Lower leg skin (tissue), 4 donors: Measurements from ENCODE around the gene UQCRC1. TPM values are rescaled to one million over a fixed set of nuclear protein-coding genes. Genes with fewer than 3 reads are reported as not detected.

ENCODE experiments used
- DNase-seq, 2 donors: peaks; one replicate each; pipeline ENCODE4 v3.0.0-alpha.2; 2019; ENCODE audit warnings: low spot score in 2 of 2
- H3K4me3 ChIP-seq: fragments of 200-600 bp; sonication (generic); 2 replicates; pipeline ENCODE4 v1.5.1; 2017; ENCODE audit warnings: mild to moderate bottlenecking, low read depth; ENCODE audit not compliant: poor library complexity, severe bottlenecking
- POLR2A ChIP-seq, 2 donors: fragments of 450-650 bp; IDR thresholded peaks; one replicate each; pipeline ENCODE4 v1.6.1; 2016 to 2017; ENCODE audit warnings: antibody characterized with exemption in 2 of 2, mild to moderate bottlenecking in 1 of 2, moderate library complexity in 1 of 2
- WGBS, 2 donors: methylation state at CpG; one replicate each; pipeline ENCODE4 v1.1.5; 2018; 5-methylcytosine and 5-hydroxymethylcytosine counted together
- intact Hi-C: fragments of 100-400 bp; cut with DNase I; formaldehyde crosslinking; loops from one replicate; pipeline ENCODE4 v1.15.0; 2023; ENCODE audit warnings: low total_unique reads
- total RNA-seq, 4 donors: library from RNA; depleted of rRNA; stranded (reverse); fragments of >200 nt; gene quantifications; one replicate each; pipeline ENCODE4 v1.1.0, GENCODE V29; 2016
- TF ChIP-seq, protein P1 (sequence below), 3 donors: fragments of 450-650 bp; IDR thresholded peaks; one replicate each; pipeline ENCODE4 v1.5.1; 2016; ENCODE audit warnings: antibody characterized with exemption in 3 of 3, mild to moderate bottlenecking in 3 of 3, moderate library complexity in 2 of 3

Gene UQCRC1
- total RNA-seq, 4 donors from 2014 or later = 240 to 373 (median 334) TPM

DNA sequence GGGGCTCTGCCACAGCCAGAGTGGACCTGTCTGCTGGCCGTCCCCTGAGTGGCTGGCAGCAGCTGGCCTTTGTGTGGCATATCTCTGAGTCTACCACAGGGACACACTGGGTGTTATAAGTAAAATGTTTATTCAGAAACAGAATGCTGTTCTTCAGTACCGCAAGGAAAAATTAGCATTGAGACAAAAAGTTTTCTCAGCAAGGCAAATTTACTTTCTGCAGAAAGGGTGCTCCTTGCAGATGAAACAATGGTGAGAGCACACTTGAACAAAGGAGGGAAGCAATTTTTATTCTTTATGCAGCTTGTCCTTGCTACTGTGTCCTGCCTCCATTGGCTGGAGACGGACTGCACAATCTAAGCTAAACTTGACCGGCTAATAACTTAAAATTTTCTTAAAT is 8.1 kb upstream of the UQCRC1 start:
- intact Hi-C loops = no loop called here
- DNase-seq = no peak
- 96 to 98% methylated on average over 4 of the region's 4 CpGs for WGBS, 2 donors
- no peak overlapping the region for H3K4me3 ChIP-seq
- TF ChIP-seq POLR2A (IDR thresholded peaks at IDR 0.05) = no peak
- TF ChIP-seq, protein P1, sequence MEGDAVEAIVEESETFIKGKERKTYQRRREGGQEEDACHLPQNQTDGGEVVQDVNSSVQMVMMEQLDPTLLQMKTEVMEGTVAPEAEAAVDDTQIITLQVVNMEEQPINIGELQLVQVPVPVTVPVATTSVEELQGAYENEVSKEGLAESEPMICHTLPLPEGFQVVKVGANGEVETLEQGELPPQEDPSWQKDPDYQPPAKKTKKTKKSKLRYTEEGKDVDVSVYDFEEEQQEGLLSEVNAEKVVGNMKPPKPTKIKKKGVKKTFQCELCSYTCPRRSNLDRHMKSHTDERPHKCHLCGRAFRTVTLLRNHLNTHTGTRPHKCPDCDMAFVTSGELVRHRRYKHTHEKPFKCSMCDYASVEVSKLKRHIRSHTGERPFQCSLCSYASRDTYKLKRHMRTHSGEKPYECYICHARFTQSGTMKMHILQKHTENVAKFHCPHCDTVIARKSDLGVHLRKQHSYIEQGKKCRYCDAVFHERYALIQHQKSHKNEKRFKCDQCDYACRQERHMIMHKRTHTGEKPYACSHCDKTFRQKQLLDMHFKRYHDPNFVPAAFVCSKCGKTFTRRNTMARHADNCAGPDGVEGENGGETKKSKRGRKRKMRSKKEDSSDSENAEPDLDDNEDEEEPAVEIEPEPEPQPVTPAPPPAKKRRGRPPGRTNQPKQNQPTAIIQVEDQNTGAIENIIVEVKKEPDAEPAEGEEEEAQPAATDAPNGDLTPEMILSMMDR (IDR thresholded peaks at IDR 0.05) = no peak

DNA sequence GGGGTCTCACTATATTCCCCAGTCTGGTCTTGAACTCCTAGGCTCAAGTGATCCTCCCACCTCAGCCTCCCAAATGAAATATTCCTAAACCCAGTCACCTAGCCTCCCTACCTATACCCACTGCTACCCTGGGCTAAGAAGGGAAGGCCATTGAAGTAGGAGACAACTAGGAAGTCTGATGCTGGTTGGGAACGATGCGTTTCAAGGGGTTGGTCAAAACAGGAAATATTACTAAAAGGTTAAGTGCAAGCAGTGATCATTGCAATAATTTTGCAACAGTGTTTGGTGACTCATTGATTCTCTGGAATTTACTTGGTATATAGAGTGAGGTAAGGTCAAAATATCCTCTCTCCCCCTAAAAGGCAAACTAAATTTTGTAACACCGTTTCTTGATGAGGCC is 4.6 kb upstream of the UQCRC1 start:
- intact Hi-C loops = no loop called here
- TF ChIP-seq, protein P1 (IDR thresholded peaks at IDR 0.05) = no peak
- no peak for TF ChIP-seq POLR2A (IDR thresholded peaks at IDR 0.05)
- WGBS, 2 donors = 70 to 73% methylated on average over 3 of the region's 3 CpGs
- H3K4me3 ChIP-seq = no peak overlapping the region
- no peak for DNase-seq

DNA sequence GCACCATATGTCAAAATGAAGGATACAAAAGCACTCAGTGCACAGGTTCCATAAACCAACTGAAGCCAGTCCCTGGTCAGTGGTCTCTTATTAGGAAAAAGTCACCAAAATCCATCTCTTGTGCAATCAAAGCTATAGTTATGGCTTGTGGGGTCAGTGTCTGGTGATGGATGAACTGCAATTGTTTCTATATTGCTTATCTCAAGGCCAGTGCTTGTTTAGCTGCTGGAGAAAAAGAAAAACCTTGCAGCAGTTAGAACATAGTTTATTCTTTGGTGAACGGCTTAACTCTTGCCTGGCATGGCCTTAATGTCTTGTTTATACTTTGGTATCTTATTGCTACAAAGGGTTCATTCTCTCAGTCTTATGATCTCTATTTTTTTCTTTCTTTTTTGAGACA is 2.9 kb upstream of the UQCRC1 start:
- TF ChIP-seq, protein P1 (IDR thresholded peaks at IDR 0.05) = no peak
- TF ChIP-seq POLR2A (IDR thresholded peaks at IDR 0.05) = no peak
- 65 to 86% methylated on average over 1 of the region's 1 CpG for whole genome bisulfite sequencing, 2 donors
- no peak overlapping the region for H3K4me3 ChIP-seq
- intact Hi-C loops = no loop called here
- DNase-seq = no peak

DNA sequence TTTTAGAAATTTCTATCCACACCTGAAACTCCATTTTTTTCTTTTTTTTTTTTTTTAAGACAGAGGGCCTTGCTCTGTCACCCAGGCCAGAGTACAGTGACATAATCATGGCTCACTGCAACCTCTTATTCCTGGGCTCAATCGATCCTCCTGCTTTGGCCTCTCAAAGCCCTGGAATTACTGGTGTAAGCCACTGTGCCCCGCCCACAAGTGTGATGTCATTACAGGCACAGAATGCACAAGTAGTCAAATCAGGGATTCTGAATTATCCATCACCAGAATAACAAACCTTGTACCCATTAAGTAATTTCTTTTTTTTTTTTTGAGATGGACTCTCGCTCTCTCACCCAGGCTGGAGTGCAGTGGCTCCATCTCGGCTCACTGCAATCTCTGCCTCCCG is 1.9 kb downstream of the UQCRC1 start:
- no peak overlapping the region for H3K4me3 ChIP-seq

DNA sequence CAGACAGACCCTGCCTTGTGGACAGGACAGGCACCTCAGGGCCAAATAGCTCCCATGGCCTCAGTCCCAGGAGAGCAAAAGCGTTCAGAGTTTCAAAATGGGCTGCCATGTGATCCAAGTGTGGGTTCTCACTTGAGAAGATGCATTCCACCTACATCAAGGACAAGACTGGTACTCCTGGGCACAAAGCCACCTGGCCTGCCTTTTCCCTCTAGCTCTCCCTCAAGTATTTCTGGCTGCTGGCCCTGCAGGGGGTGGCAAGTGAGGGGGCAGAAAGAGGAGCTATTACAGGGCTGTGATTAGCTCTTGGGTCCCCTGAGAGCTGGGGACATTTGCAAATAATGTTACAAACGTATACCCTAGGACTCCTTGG is 7.8 kb downstream of the UQCRC1 start:
- intact Hi-C loops = no loop called here
- WGBS, 2 donors = 53 to 58% methylated on average over 2 of the region's 2 CpGs

More for the DNA sequence above, 1.9 kb downstream of the UQCRC1 start:
- TF ChIP-seq, protein P1 (IDR thresholded peaks at IDR 0.05) = no peak
- no peak for TF ChIP-seq POLR2A (IDR thresholded peaks at IDR 0.05)
- DNase-seq = no peak
- 84 to 95% methylated on average over 5 of the region's 5 CpGs for WGBS, 2 donors
- intact Hi-C loops = no loop called here

More for the DNA sequence above, 7.8 kb downstream of the UQCRC1 start:
- H3K4me3 ChIP-seq = no peak overlapping the region
- DNase-seq = no peak
- no peak for TF ChIP-seq POLR2A (IDR thresholded peaks at IDR 0.05)
- TF ChIP-seq, protein P1 (IDR thresholded peaks at IDR 0.05) = no peak
